Suprapubic skin (tissue), 4 donors: ENCODE measurements around the gene CRB2. TPM values are rescaled to one million over a fixed set of nuclear protein-coding genes. Genes with fewer than 3 reads are reported as not detected.

ENCODE experiments used
- DNase-seq, 2 donors: peaks; one replicate each; pipeline ENCODE4 v3.0.0-alpha.2; 2019; ENCODE audit warnings: low spot score in 2 of 2
- H3K27ac ChIP-seq: fragments of 200-600 bp; sonication (generic); one replicate; pipeline ENCODE4 v1.5.1; 2019
- H3K27me3 ChIP-seq: fragments of 200-600 bp; sonication (generic); one replicate; pipeline ENCODE4 v1.5.1; 2019
- H3K36me3 ChIP-seq: fragments of 200-600 bp; sonication (generic); one replicate; pipeline ENCODE4 v1.5.1; 2019
- H3K4me1 ChIP-seq: fragments of 200-600 bp; sonication (generic); one replicate; pipeline ENCODE4 v1.5.1; 2019
- H3K4me3 ChIP-seq: fragments of 200-600 bp; sonication (generic); one replicate; pipeline ENCODE4 v1.5.1; 2019; ENCODE audit warnings: mild to moderate bottlenecking
- H3K9me3 ChIP-seq: fragments of 200-600 bp; sonication (generic); one replicate; pipeline ENCODE4 v1.5.1; 2019
- CTCF ChIP-seq, 2 donors: fragments of 200-600 bp in 1 of 2; fragments of 450-650 bp in 1 of 2; sonication (generic) in 1 of 2; IDR thresholded peaks; one replicate each; pipeline ENCODE4 v1.5.1; 2016 to 2019; ENCODE audit warnings: antibody characterized with exemption in 2 of 2, mild to moderate bottlenecking in 1 of 2, moderate library complexity in 1 of 2
- EP300 ChIP-seq: sonication (generic); formaldehyde crosslinking; IDR thresholded peaks from one replicate; pipeline ENCODE4 v1.6.1; 2017; ENCODE audit warnings: antibody characterized with exemption
- POLR2A ChIP-seq, 2 donors: fragments of 450-650 bp; IDR thresholded peaks; one replicate each; pipeline ENCODE4 v1.6.1; 2017; ENCODE audit warnings: antibody characterized with exemption in 2 of 2, mild to moderate bottlenecking in 2 of 2, moderate library complexity in 2 of 2
- POLR2AphosphoS5 ChIP-seq, 3 donors: sonication (generic); formaldehyde crosslinking; IDR thresholded peaks; one replicate each; pipeline ENCODE4 v1.6.1; 2017; ENCODE audit warnings: antibody characterized with exemption in 3 of 3
- WGBS: methylation state at CpG from one replicate; pipeline ENCODE4 v1.1.5; 2018; 5-methylcytosine and 5-hydroxymethylcytosine counted together
- total RNA-seq, 4 donors: library from RNA; depleted of rRNA; stranded (reverse); fragments of >200 nt; gene quantifications; one replicate each; pipeline ENCODE4 v1.1.0, GENCODE V29; 2016

The CRB2 gene
- total RNA-seq, 4 donors from 2014 or later, result not detected

GRCh38 chr9:123345567-123345955 is 10.4 kb upstream of the CRB2 start:
- no peak overlapping the region for H3K27ac ChIP-seq
- H3K36me3 ChIP-seq, result no peaks in the 10 kb centered on the region
- H3K9me3 ChIP-seq, result no peaks in the 10 kb centered on the region
- no peak for DNase-seq
- TF ChIP-seq EP300, result no peak
- TF ChIP-seq POLR2A (IDR thresholded peaks at IDR 0.05), result no peak
- no peak for TF ChIP-seq POLR2AphosphoS5 (IDR thresholded peaks at IDR 0.05)
- no peak for TF ChIP-seq CTCF (IDR thresholded peaks at IDR 0.05)
- WGBS, result 47% methylated on average over 4 of the region's 6 CpGs
- no peak overlapping the region for H3K4me3 ChIP-seq
- peaks cover 29% of the 10 kb centered on the region for H3K4me1 ChIP-seq
- peaks cover 15% of the 10 kb centered on the region for H3K27me3 ChIP-seq

GRCh38 chr9:123346026-123346425 is 10.0 kb upstream of the CRB2 start:
- H3K4me1 ChIP-seq, result peaks cover 29% of the 10 kb centered on the region
- DNase-seq, result no peak
- WGBS, result 31% methylated on average over 3 of the region's 9 CpGs
- no peak overlapping the region for H3K27ac ChIP-seq
- H3K9me3 ChIP-seq, result no peaks in the 10 kb centered on the region
- TF ChIP-seq POLR2AphosphoS5 (IDR thresholded peaks at IDR 0.05) (no peak), CTCF (IDR thresholded peaks at IDR 0.05) (no peak), POLR2A (IDR thresholded peaks at IDR 0.05) (no peak), EP300 (no peak)
- no peaks in the 10 kb centered on the region for H3K36me3 ChIP-seq
- H3K4me3 ChIP-seq, result no peak overlapping the region
- peaks cover 15% of the 10 kb centered on the region for H3K27me3 ChIP-seq

- Histone ChIP-seq H3K36me3 (no peaks in the 10 kb centered on the region), H3K27me3 (peaks cover 15% of the 10 kb centered on the region), H3K27ac (no peak overlapping the region), H3K9me3 (no peaks in the 10 kb centered on the region), H3K4me1 (peaks cover 29% of the 10 kb centered on the region), H3K4me3 (no peak overlapping the region)
- TF ChIP-seq EP300 (no peak), CTCF (IDR thresholded peaks at IDR 0.05) (no peak), POLR2A (IDR thresholded peaks at IDR 0.05) (no peak), POLR2AphosphoS5 (IDR thresholded peaks at IDR 0.05) (no peak)
- WGBS, result 98% methylated on average over 3 of the region's 3 CpGs
- no peak for DNase-seq
Observed at GRCh38 chr9:123346826-123347225, 9.2 kb upstream of the CRB2 start.

- Histone ChIP-seq H3K27me3 (peaks cover 15% of the 10 kb centered on the region), H3K36me3 (no peaks in the 10 kb centered on the region), H3K4me3 (no peak overlapping the region), H3K27ac (no peak overlapping the region), H3K9me3 (no peaks in the 10 kb centered on the region), H3K4me1 (peaks cover 29% of the 10 kb centered on the region)
- WGBS, result 49% methylated on average over 12 of the region's 12 CpGs
- TF ChIP-seq EP300 (no peak), POLR2A (IDR thresholded peaks at IDR 0.05) (no peak), POLR2AphosphoS5 (IDR thresholded peaks at IDR 0.05) (no peak), CTCF (IDR thresholded peaks at IDR 0.05) (no peak)
- DNase-seq, result no peak
Observed at GRCh38 chr9:123347289-123348060, 8.5 kb upstream of the CRB2 start.

- H3K9me3 ChIP-seq, result no peaks in the 10 kb centered on the region
- no peaks in the 10 kb centered on the region for H3K36me3 ChIP-seq
- WGBS, result 54% methylated on average over 9 of the region's 9 CpGs
- no peak for TF ChIP-seq EP300
- TF ChIP-seq CTCF (IDR thresholded peaks at IDR 0.05), result no peak
- TF ChIP-seq POLR2AphosphoS5 (IDR thresholded peaks at IDR 0.05), result no peak
- no peak for TF ChIP-seq POLR2A (IDR thresholded peaks at IDR 0.05)
- H3K4me1 ChIP-seq, result peaks cover 26% of the 10 kb centered on the region
- peaks cover 23% of the 10 kb centered on the region for H3K27me3 ChIP-seq
- no peak overlapping the region for H3K27ac ChIP-seq
- no peak overlapping the region for H3K4me3 ChIP-seq
- no peak for DNase-seq
Observed at GRCh38 chr9:123348317-123348992, 7.5 kb upstream of the CRB2 start.
